IMR-90 (cell line): ENCODE results near the gene UBE2V1. TPM values are rescaled to one million over a fixed set of nuclear protein-coding genes. Genes with fewer than 3 reads are reported as not detected.
A peak's percentile ranks its signal among the peaks of the same experiment; 100 is the strongest.

Experiments
- ATAC-seq: fragments of 200-7000 bp; cut with Tn5 transposase; 2 replicates; pipeline ENCODE4 v1.9.1; 2020; ENCODE audit warnings: low read depth, mild to moderate bottlenecking, moderate library complexity
- BruUV-seq: library from RNA; stranded (reverse); fragments of 400-500 nt; replicated peaks from 2 replicates; lab custom pipeline; 2021; lab: Mats Ljungman, UMichigan
- CTCF ChIA-PET: fragments of 300-600 bp; formaldehyde crosslinking; extraction: SDS; loops from one replicate; lab custom pipeline; 2021; ENCODE audit warnings: antibody characterized with exemption; lab: Yijun Ruan, JAX
- POLR2A ChIA-PET: fragments of 300-600 bp; sonication (Branson Sonifier 250); formaldehyde crosslinking; loops from one replicate; lab custom pipeline; 2022; ENCODE audit warnings: antibody characterized with exemption; ENCODE audit not compliant: unreplicated experiment; lab: Charles Lee
- DNase-seq: peaks from one replicate; pipeline ENCODE4 v3.0.0; 2013
- H2AFZ ChIP-seq: replicated peaks from 2 replicates; pipeline ENCODE3; 2013; ENCODE audit warnings: low read length, mild to moderate bottlenecking; ENCODE audit not compliant: poor library complexity
- H2AK5ac ChIP-seq: 2 replicates; pipeline ENCODE4 v1.6.1; 2013; ENCODE audit warnings: low read depth, low read length, inconsistent platforms
- H2AK9ac ChIP-seq: replicated peaks from 2 replicates; pipeline ENCODE3; 2013; ENCODE audit warnings: mild to moderate bottlenecking, low read depth, low read length, moderate library complexity; ENCODE audit not compliant: poor library complexity
- H2BK120ac ChIP-seq: 2 replicates; pipeline ENCODE4 v1.6.1; 2013; ENCODE audit warnings: low read depth, low read length, inconsistent platforms
- H2BK15ac ChIP-seq: 3 replicates; pipeline ENCODE4 v1.6.1; 2013; ENCODE audit warnings: low read depth, low read length, inconsistent platforms
- H2BK20ac ChIP-seq: 2 replicates; pipeline ENCODE4 v1.6.1; 2013; ENCODE audit warnings: low read depth, mild to moderate bottlenecking, inconsistent platforms, low read length, moderate library complexity
- H2BK5ac ChIP-seq: 2 replicates; pipeline ENCODE4 v1.6.1; 2013; ENCODE audit warnings: mild to moderate bottlenecking, low read depth, low read length, inconsistent platforms; ENCODE audit not compliant: poor library complexity, severe bottlenecking
- H3K14ac ChIP-seq: replicated peaks from 2 replicates; pipeline ENCODE4 v1.6.1; 2013; ENCODE audit warnings: low read depth, low read length, inconsistent platforms
- H3K18ac ChIP-seq: 2 replicates; pipeline ENCODE4 v1.6.1; 2013; ENCODE audit warnings: low read depth, low read length, control low read depth
- H3K23ac ChIP-seq: 2 replicates; pipeline ENCODE4 v1.6.1; 2013; ENCODE audit warnings: low read depth, low read length, inconsistent platforms
- H3K27ac ChIP-seq: 2 replicates; pipeline ENCODE4 v1.5.1; 2013; ENCODE audit warnings: mild to moderate bottlenecking, control low read depth, low read length; ENCODE audit not compliant: insufficient read depth
- H3K27me3 ChIP-seq: 2 replicates; pipeline ENCODE4 v1.6.1; 2013; ENCODE audit warnings: low read length; ENCODE audit not compliant: control insufficient read depth, insufficient read depth
- H3K36me3 ChIP-seq: 2 replicates; pipeline ENCODE4 v1.6.1; 2013; ENCODE audit warnings: low read length, mixed read lengths; ENCODE audit not compliant: control insufficient read depth, insufficient read depth
- H3K4ac ChIP-seq: 2 replicates; pipeline ENCODE4 v1.6.1; 2013; ENCODE audit warnings: low read depth, low read length, inconsistent platforms
- H3K4me1 ChIP-seq: 2 replicates; pipeline ENCODE4 v1.6.1; 2013; ENCODE audit warnings: low read length, mixed read lengths; ENCODE audit not compliant: control insufficient read depth, insufficient read depth
- H3K4me2 ChIP-seq: 2 replicates; pipeline ENCODE4 v1.6.1; 2013; ENCODE audit warnings: low read depth, mild to moderate bottlenecking, control low read depth, low read length, moderate library complexity
- H3K4me3 ChIP-seq: 2 replicates; pipeline ENCODE4 v1.5.1; 2013; ENCODE audit warnings: low read depth, mild to moderate bottlenecking, control low read depth, low read length, moderate library complexity; ENCODE audit not compliant: insufficient read depth
- H3K56ac ChIP-seq: 2 replicates; pipeline ENCODE4 v1.6.1; 2013; ENCODE audit warnings: low read length, inconsistent platforms; ENCODE audit not compliant: insufficient read depth; ENCODE audit errors: extremely low read depth
- H3K79me1 ChIP-seq, 2 experiments: 2 replicates each; pipeline ENCODE4 v1.6.1; 2013; ENCODE audit warnings: low read length in 2 of 2, inconsistent platforms in 1 of 2, low read depth in 1 of 2
- H3K9ac ChIP-seq: 2 replicates; pipeline ENCODE4 v1.6.1; 2013; ENCODE audit warnings: low read depth, low read length, control low read depth
- H3K9me1 ChIP-seq: 2 replicates; pipeline ENCODE4 v1.6.1; 2013; ENCODE audit warnings: low read length, inconsistent platforms; ENCODE audit not compliant: insufficient read depth
- H3K9me3 ChIP-seq: 2 replicates; pipeline ENCODE4 v1.6.1; 2013; ENCODE audit warnings: low read length; ENCODE audit not compliant: control insufficient read depth, insufficient read depth
- H4K20me1 ChIP-seq: 2 replicates; pipeline ENCODE4 v1.6.1; 2013; ENCODE audit warnings: low read length, inconsistent platforms; ENCODE audit not compliant: insufficient read depth
- H4K5ac ChIP-seq: 2 replicates; pipeline ENCODE4 v1.6.1; 2013; ENCODE audit warnings: mild to moderate bottlenecking, low read depth, low read length, control low read depth
- H4K8ac ChIP-seq, 2 experiments: 2 replicates each; pipeline ENCODE4 v1.6.1; 2013; ENCODE audit warnings: low read depth in 2 of 2, low read length in 2 of 2, control low read depth in 1 of 2, inconsistent platforms in 1 of 2
- H4K91ac ChIP-seq: 2 replicates; pipeline ENCODE4 v1.6.1; 2013; ENCODE audit warnings: low read depth, low read length, inconsistent platforms; ENCODE audit not compliant: insufficient read depth
- BHLHE40 ChIP-seq: fragments of 150-350 bp; IDR thresholded peaks from 2 replicates; pipeline ENCODE4 v1.6.1; 2016; ENCODE audit warnings: mild to moderate bottlenecking, low read depth, low read length
- CEBPB ChIP-seq: IDR thresholded peaks from 2 replicates; pipeline ENCODE4 v1.6.1; 2012; ENCODE audit warnings: low read depth, low read length, improper control_type of control experiment
- CHD1 ChIP-seq: IDR thresholded peaks from 2 replicates; pipeline ENCODE4 v1.6.1; 2012; ENCODE audit warnings: low read depth, low read length, improper control_type of control experiment
- CTCF ChIP-seq: conservative IDR thresholded peaks from 2 replicates; pipeline ENCODE4 v1.5.1; 2012; ENCODE audit warnings: mild to moderate bottlenecking, low read depth, low read length, improper control_type of control experiment
- ELK1 ChIP-seq: fragments of 150-350 bp; IDR thresholded peaks from 2 replicates; pipeline ENCODE4 v1.6.1; 2016; ENCODE audit warnings: low read depth, mild to moderate bottlenecking, low read length, moderate library complexity, borderline replicate concordance
- FOS ChIP-seq: fragments of 150-350 bp; IDR thresholded peaks from 2 replicates; pipeline ENCODE4 v1.6.1; 2016; ENCODE audit warnings: low read depth, low read length
- MAFK ChIP-seq: IDR thresholded peaks from 2 replicates; pipeline ENCODE4 v1.6.1; 2012; ENCODE audit warnings: low read depth, low read length, improper control_type of control experiment
- MAZ ChIP-seq: IDR thresholded peaks from 2 replicates; pipeline ENCODE4 v1.6.1; 2012; ENCODE audit warnings: low read depth, mild to moderate bottlenecking, low read length, improper control_type of control experiment, moderate library complexity, borderline replicate concordance
- MXI1 ChIP-seq: IDR thresholded peaks from 2 replicates; pipeline ENCODE4 v1.6.1; 2012; ENCODE audit warnings: low read depth, mild to moderate bottlenecking, low read length, moderate library complexity, borderline replicate concordance
- NFE2L2 ChIP-seq: fragments of 150-350 bp; IDR thresholded peaks from 2 replicates; pipeline ENCODE4 v1.6.1; 2016; ENCODE audit warnings: low read depth, mild to moderate bottlenecking, low read length
- POLR2A ChIP-seq: IDR thresholded peaks from 2 replicates; pipeline ENCODE4 v1.6.1; 2012; ENCODE audit warnings: mild to moderate bottlenecking, low read depth, low read length
- RAD21 ChIP-seq: IDR thresholded peaks from 2 replicates; pipeline ENCODE4 v1.6.1; 2012; ENCODE audit warnings: low read length, improper control_type of control experiment
- RCOR1 ChIP-seq: IDR thresholded peaks from 2 replicates; pipeline ENCODE4 v1.6.1; 2012; ENCODE audit warnings: mild to moderate bottlenecking, low read length, improper control_type of control experiment; ENCODE audit not compliant: insufficient replicate concordance
- RFX5 ChIP-seq: IDR thresholded peaks from 2 replicates; pipeline ENCODE4 v1.8.0; 2012; ENCODE audit warnings: low read depth, mild to moderate bottlenecking, low read length, moderate library complexity
- SMC3 ChIP-seq: fragments of 150-350 bp; IDR thresholded peaks from 2 replicates; pipeline ENCODE4 v1.6.1; 2016; ENCODE audit warnings: low read depth, mild to moderate bottlenecking, antibody characterized with exemption, low read length, moderate library complexity
- USF2 ChIP-seq: fragments of 150-350 bp; IDR thresholded peaks from 2 replicates; pipeline ENCODE4 v1.6.1; 2017; ENCODE audit warnings: mild to moderate bottlenecking, antibody characterized with exemption, low read length, low read depth
- WGBS, 2 experiments: methylation state at CpG; one replicate each; pipeline versions ENCODE4 v1.1.5 to v1.1.7; 2013; ENCODE audit warnings: missing lambda C conversion rate in 2 of 2; ENCODE audit not compliant: insufficient read length in 1 of 2; ENCODE audit errors: extremely low coverage in 2 of 2; 5-methylcytosine and 5-hydroxymethylcytosine counted together
- dilution Hi-C: fragments of 300-500 bp; cut with HindIII; formaldehyde crosslinking; loops from one replicate; pipeline ENCODE4 v1.14.3; 2018; ENCODE audit warnings: low sequenced_read_pairs; ENCODE audit not compliant: unreplicated experiment
- in situ Hi-C: fragments of 300-500 bp; cut with MboI; formaldehyde crosslinking; loops from 3 replicates; pipeline ENCODE4 v1.14.3; 2019; ENCODE audit warnings: low sequenced_read_pairs, inconsistent platforms, mixed read lengths
- intact Hi-C: fragments of 100-400 bp; cut with micrococcal nuclease; formaldehyde crosslinking; loops from 2 replicates; pipeline ENCODE4 v1.10.0; 2022
- polyA plus RNA-seq, 3 experiments: library from polyadenylated mRNA; depleted of rRNA; stranded (reverse); fragments of >200 nt; gene quantifications; 2 replicates each; pipeline ENCODE4 v1.2.3, GENCODE V29; 2012; ENCODE audit warnings: low replicate concordance in 1 of 3
- total RNA-seq: library from RNA; depleted of rRNA; stranded (reverse); fragments of >200 nt; gene quantifications from 2 replicates; pipeline ENCODE4 v1.2.3, GENCODE V29; 2012

UBE2V1 gene
- total and polyA plus RNA-seq, 2 of the 4 experiments (the other 2 are of a cell fraction) = 20.1 to 138 TPM

GRCh38 chr20:50056951-50057713 lies 55.8 kb downstream of the UBE2V1 start:
- Histone ChIP-seq H4K5ac (no peak overlapping the region), H3K4me1 (peaks cover 8% of the 10 kb centered on the region), H2AK5ac (no peak overlapping the region), H2AK9ac (no peak overlapping the region), H2BK15ac (no peak overlapping the region), H4K8ac (no peak overlapping the region), H3K27me3 (no peaks in the 10 kb centered on the region), H2BK120ac (no peak overlapping the region), H2AFZ (peak overlapping the region; percentile 72), H3K9me3 (no peaks in the 10 kb centered on the region), H3K27ac (no peak overlapping the region), H3K14ac (no peak overlapping the region), H3K9ac (no peak overlapping the region), H3K36me3 (no peaks in the 10 kb centered on the region), H3K9me1 (peaks cover 2% of the 10 kb centered on the region; the same call in 1 of the 2 replicates), H3K79me1 (no peaks in the 10 kb centered on the region), H3K18ac (no peak overlapping the region), H3K23ac (no peak overlapping the region), H4K20me1 (no peaks in the 10 kb centered on the region), H4K91ac (no peak overlapping the region), H3K4me3 (no peak overlapping the region), H3K4me2 (no peak overlapping the region), H3K56ac (no peak overlapping the region), H2BK20ac (no peak overlapping the region), H3K4ac (no peak overlapping the region), H2BK5ac (no peak overlapping the region)
- BruUV-seq = no TSS peak
- ATAC-seq = no peak
- dilution Hi-C loops (no loop called here), intact Hi-C loops (no loop called here), in situ Hi-C loops (no loop called here)
- 100% methylated on average over 6 of the region's 21 CpGs; no CpG with 5 or more reads in 1 of the 2 experiments for WGBS, 2 experiments
- CTCF ChIA-PET = no interaction called here
- no peak for DNase-seq
- POLR2A ChIA-PET = no interaction called here
- TF ChIP-seq NFE2L2 = no peak
- TF ChIP-seq RAD21 = no peak
- no peak for TF ChIP-seq RFX5
- TF ChIP-seq POLR2A = no peak
- no peak for TF ChIP-seq CEBPB
- no peak for TF ChIP-seq MAFK
- no peak for TF ChIP-seq FOS
- no peak for TF ChIP-seq MAZ
- TF ChIP-seq USF2 = no peak
- no peak for TF ChIP-seq CHD1
- TF ChIP-seq MXI1 = no peak
- no peak for TF ChIP-seq CTCF
- no peak for TF ChIP-seq RCOR1
- no peak for TF ChIP-seq BHLHE40
- TF ChIP-seq ELK1 = no peak
- TF ChIP-seq SMC3 = no peak
